Peyer's patch (tissue), 4 donors: ENCODE measurements around the gene MEI1. TPM values are rescaled to one million over a fixed set of nuclear protein-coding genes. Genes with fewer than 3 reads are reported as not detected.
A peak's percentile ranks its signal among the peaks of the same experiment; 100 is the strongest.

ENCODE experiments used
- DNase-seq, 3 donors: peaks; one replicate each; pipeline ENCODE4 v3.0.0-alpha.2; 2017 to 2019
- H3K27ac ChIP-seq, 4 donors: fragments of 200-600 bp; sonication (generic); one replicate each; pipeline ENCODE4 v1.5.1; 2016 to 2019
- H3K27me3 ChIP-seq, 2 donors: fragments of 200-600 bp; sonication (generic); one replicate each; pipeline ENCODE4 v1.5.1; 2019
- H3K36me3 ChIP-seq, 3 donors: fragments of 200-600 bp; sonication (generic); one replicate each; pipeline ENCODE4 v1.5.1; 2016 to 2019
- H3K4me1 ChIP-seq, 4 donors: fragments of 200-600 bp; sonication (generic); one replicate each; pipeline ENCODE4 v1.5.1; 2016 to 2019
- H3K4me3 ChIP-seq, 4 donors: fragments of 200-600 bp; sonication (generic); 1 replicate in 3 of 4; 2 replicates in 1 of 4; pipeline ENCODE4 v1.5.1; 2016 to 2019; ENCODE audit warnings: mild to moderate bottlenecking in 1 of 4
- H3K9me3 ChIP-seq, 4 donors: fragments of 200-600 bp; sonication (generic); one replicate each; pipeline ENCODE4 v1.5.1; 2016 to 2019; ENCODE audit warnings: mild to moderate bottlenecking in 1 of 4
- CTCF ChIP-seq, 6 experiments: fragments of 450-650 bp in 4 of 6; fragments of 200-600 bp in 2 of 6; sonication (generic) in 1 of 6; IDR thresholded peaks; one replicate each; pipeline ENCODE4 v1.5.1; 2017 to 2019; ENCODE audit warnings: antibody characterized with exemption in 6 of 6, mild to moderate bottlenecking in 3 of 6, moderate library complexity in 1 of 6
- POLR2A ChIP-seq, 2 donors: fragments of 450-650 bp; IDR thresholded peaks; one replicate each; pipeline ENCODE4 v1.5.1; 2017; ENCODE audit warnings: antibody characterized with exemption in 2 of 2, mild to moderate bottlenecking in 2 of 2, moderate library complexity in 2 of 2
- total RNA-seq, 4 donors: library from RNA; depleted of rRNA; stranded (reverse); fragments of >200 nt; gene quantifications; one replicate each; pipeline ENCODE4 v1.1.0, GENCODE V29; 2016

The MEI1 gene
- total RNA-seq, 4 donors from 2014 or later: 1.1 to 20.6 (median 11.7) TPM

GRCh38 chr22:41780746-41781505, 81.6 kb downstream of the MEI1 start:
- H3K9me3 ChIP-seq: no peaks in the 10 kb centered on the region
- DNase-seq: peak; percentile 59 to 96 (median 96)
- no peaks in the 10 kb centered on the region for H3K27me3 ChIP-seq
- peak overlapping the region; percentile 21 to 39 (median 26) for H3K4me3 ChIP-seq
- peaks cover 0 to 9% (median 3%) of the 10 kb centered on the region in 4 donors for H3K4me1 ChIP-seq
- no peaks in the 10 kb centered on the region for H3K36me3 ChIP-seq
- TF ChIP-seq POLR2A (IDR thresholded peaks at IDR 0.05) (peak; percentile 45 to 51), CTCF (IDR thresholded peaks at IDR 0.05) (no peak)
- H3K27ac ChIP-seq: peak overlapping the region; percentile 59 to 84 (median 73)

GRCh38 chr22:41781507-41781906, 82.2 kb downstream of the MEI1 start:
- Histone ChIP-seq H3K9me3 (no peaks in the 10 kb centered on the region), H3K36me3 (no peaks in the 10 kb centered on the region), H3K4me3 (peak overlapping the region; percentile 21 to 39 (median 26)), H3K4me1 (peaks cover 0 to 9% (median 3%) of the 10 kb centered on the region in 4 donors), H3K27me3 (no peaks in the 10 kb centered on the region), H3K27ac (peak overlapping the region; percentile 59 to 84 (median 73))
- TF ChIP-seq POLR2A (IDR thresholded peaks at IDR 0.05) (no peak), CTCF (IDR thresholded peaks at IDR 0.05) (no peak)
- no peak for DNase-seq

GRCh38 chr22:41782316-41782715, 83.0 kb downstream of the MEI1 start:
- no peak for TF ChIP-seq POLR2A (IDR thresholded peaks at IDR 0.05)
- no peak for TF ChIP-seq CTCF (IDR thresholded peaks at IDR 0.05)
- DNase-seq: no peak
- peak overlapping the region in 3 of 4 donors; percentile 35 to 84 (median 77) for H3K27ac ChIP-seq
- H3K27me3 ChIP-seq: no peaks in the 10 kb centered on the region
- peaks cover 0 to 9% (median 3%) of the 10 kb centered on the region in 4 donors for H3K4me1 ChIP-seq
- H3K9me3 ChIP-seq: no peaks in the 10 kb centered on the region
- no peaks in the 10 kb centered on the region for H3K36me3 ChIP-seq
- H3K4me3 ChIP-seq: peak overlapping the region in 2 of 4 donors; percentile 1 to 26

GRCh38 chr22:41782751-41783150, 83.4 kb downstream of the MEI1 start:
- H3K4me1 ChIP-seq: peaks cover 0 to 9% (median 3%) of the 10 kb centered on the region in 4 donors
- H3K9me3 ChIP-seq: no peaks in the 10 kb centered on the region
- peak overlapping the region in 2 of 4 donors; percentile 35 to 84 for H3K27ac ChIP-seq
- DNase-seq: no peak
- no peaks in the 10 kb centered on the region for H3K27me3 ChIP-seq
- no peaks in the 10 kb centered on the region for H3K36me3 ChIP-seq
- peak overlapping the region in 2 of 4 donors; percentile 1 to 26 for H3K4me3 ChIP-seq
- TF ChIP-seq CTCF (IDR thresholded peaks at IDR 0.05) (no peak), POLR2A (IDR thresholded peaks at IDR 0.05) (no peak)

GRCh38 chr22:41787331-41787730, 88.0 kb downstream of the MEI1 start:
- DNase-seq: no peak
- no peaks in the 10 kb centered on the region for H3K9me3 ChIP-seq

More at GRCh38 chr22:41787331-41787730, 88.0 kb downstream of the MEI1 start:
- Histone ChIP-seq H3K36me3 (no peaks in the 10 kb centered on the region), H3K4me1 (no peaks in the 10 kb centered on the region), H3K27me3 (no peaks in the 10 kb centered on the region), H3K4me3 (no peak overlapping the region), H3K27ac (no peak overlapping the region)
- TF ChIP-seq POLR2A (IDR thresholded peaks at IDR 0.05) (no peak), CTCF (IDR thresholded peaks at IDR 0.05) (no peak)
